DLD1 (cell line): Measurements from ENCODE around the gene EEF2KMT.

Experiments
- in situ Hi-C: cut with HindIII; loops from 2 replicates; pipeline ENCODE4 v1.10.0; 2017; ENCODE audit warnings: low sequenced_read_pairs

The EEF2KMT gene

DNA sequence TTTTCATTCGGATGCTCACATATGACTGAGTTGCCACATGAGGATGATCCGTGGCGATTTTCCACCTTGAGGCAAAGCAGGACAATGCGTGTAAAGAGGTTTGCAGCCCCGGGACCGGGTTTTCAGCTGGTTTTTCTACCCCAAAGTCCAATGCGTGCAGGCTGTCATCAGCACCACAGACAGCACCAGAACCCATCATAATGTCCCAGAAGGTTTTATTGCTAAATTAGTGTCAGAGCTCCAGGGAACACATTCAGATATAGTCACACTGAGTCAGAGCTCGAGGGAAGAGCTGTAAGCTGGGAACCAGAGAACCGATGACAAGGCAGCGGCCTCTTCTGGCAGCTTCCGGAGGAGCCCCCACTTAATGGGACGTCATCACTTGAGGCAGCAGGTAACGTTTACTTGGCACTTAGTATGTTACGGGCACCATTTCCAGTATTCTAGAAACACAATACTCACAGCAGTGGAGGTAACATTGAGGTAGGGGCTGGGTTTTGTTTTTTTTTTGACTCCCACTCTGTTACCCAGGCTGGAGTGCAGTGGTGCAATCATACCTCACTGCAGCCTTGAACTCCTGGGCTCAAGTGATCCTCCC, 54.9 kb downstream of the EEF2KMT start:
- in situ Hi-C loops: loop anchor here (25.0 kb wide), 1 partner anchor 530 kb away; no protein-coding TSS in a partner anchor

DNA sequence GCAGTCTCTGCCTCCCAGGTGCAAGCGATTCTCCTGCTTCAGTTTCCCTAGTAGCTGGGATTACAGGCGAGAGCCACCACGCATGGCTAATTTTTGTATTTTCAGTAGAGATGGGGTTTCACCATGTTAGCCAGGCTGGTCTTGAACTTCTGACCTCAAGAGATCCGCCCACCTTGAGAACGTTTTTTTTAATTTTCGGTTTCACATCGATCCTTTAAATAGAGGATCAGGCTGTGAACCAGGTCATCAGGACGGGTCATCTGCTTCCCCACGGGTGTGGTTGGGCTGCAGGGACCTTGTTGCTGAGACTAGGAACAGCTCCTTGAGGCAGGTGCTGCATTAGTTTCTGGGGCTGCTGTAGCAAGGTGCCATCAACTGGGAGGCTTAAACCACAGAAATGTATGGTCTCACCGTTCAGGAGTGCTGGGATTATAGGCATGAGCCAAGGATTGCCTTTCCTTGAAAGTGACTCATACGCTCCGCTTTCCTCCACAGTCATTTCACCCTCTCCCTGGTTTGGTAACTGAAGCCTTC, 55.9 kb downstream of the EEF2KMT start:
- in situ Hi-C loops: loop anchor here (25.0 kb wide), 1 partner anchor 529 kb away; no protein-coding TSS in a partner anchor

DNA sequence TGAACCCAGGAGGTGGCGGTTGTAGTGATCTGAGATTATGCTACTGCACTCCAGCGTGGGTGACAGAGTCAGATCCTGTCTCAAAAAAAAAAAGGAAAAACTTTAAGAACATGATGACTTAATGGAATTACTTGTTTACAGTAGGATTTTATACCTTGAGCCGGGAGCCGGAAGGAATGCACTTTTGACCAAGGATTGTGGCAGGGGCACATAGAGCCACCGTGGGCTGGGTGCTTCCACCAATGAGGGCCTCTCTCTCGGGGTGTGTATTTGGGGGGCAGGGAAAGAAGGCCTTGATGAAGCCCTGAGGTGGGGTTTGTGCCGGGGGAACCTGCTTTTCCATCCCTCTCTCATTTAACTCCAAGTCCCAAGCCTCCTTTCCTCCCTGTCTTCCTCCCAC, 57.1 kb downstream of the EEF2KMT start:
- in situ Hi-C loops: loop anchor here (25.0 kb wide), 1 partner anchor 528 kb away; no protein-coding TSS in a partner anchor

DNA sequence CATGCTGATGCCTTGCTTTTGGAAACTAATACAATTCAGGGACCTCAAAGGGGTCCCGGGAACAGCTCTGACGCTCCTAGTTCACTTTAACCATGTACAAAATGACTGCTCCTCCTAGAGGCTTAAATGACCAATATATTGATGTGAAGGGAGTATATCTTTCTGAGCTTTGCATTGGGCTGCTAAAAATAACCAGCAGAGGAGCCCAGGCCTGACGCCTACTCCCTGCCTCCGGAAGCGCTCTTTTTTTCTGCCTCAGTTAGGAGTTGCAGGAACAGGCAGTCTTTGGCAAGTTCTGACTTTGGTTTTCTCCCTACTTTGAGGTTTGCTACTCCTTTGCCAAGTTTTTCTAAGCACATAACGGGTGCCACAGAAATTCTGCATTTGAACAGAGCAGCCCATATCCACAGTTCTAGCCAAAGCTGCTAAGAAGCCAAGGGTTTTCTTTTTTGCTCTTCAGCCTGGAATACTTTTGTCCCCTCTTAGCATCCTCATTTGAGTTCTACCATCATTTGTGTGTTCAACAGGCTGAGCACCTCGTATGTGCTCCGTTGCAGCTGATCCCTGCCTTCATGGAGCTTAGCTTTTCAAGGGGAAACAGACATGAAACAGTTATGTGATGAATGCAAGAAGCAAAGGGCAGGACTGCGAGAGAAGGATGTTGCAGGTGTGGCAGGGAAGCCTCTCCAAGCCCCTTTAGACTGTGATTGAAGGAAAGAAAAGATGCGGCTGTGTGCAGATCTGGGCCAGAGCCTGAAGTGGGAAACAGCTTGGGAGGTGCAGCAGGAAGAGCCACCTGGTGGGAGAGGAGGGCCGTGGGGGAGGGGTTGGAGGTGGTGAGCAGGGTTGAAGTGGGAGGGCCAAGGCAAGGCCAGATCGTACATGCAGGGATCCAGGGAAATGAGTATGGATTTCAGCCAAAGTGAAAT, 61.1 kb downstream of the EEF2KMT start:
- in situ Hi-C loops: loop anchor here (25.0 kb wide), 1 partner anchor 524 kb away; no protein-coding TSS in a partner anchor

DNA sequence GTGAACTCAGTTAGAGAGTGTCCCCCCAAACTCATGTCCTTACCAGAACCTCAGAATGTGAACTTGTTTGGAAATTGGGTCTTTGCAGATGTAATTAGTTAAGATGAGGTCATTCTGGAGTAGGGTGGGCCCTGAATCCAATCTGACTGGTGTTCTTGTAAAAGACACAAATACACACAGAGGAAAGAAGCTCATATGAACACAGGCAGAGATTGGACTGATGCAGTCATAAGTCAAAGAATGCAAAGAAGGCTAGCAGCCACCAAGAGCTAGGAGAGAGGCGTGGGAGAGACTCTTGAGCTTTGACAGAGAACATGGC, 61.7 kb downstream of the EEF2KMT start:
- in situ Hi-C loops: loop anchor here (25.0 kb wide), 1 partner anchor 524 kb away; no protein-coding TSS in a partner anchor
